ENCODE results near the gene PECR. TPM values are rescaled to one million over a fixed set of nuclear protein-coding genes. Genes with fewer than 3 reads are reported as not detected.
"Not testable (repeated sequence)": the region's sequence is repeated elsewhere in the genome, so short reads cannot be mapped to it uniquely, and the experiment has no call there.

PECR gene
- total and polyA plus RNA-seq, 2 donors = 9.3 to 10.9 TPM

DNA sequence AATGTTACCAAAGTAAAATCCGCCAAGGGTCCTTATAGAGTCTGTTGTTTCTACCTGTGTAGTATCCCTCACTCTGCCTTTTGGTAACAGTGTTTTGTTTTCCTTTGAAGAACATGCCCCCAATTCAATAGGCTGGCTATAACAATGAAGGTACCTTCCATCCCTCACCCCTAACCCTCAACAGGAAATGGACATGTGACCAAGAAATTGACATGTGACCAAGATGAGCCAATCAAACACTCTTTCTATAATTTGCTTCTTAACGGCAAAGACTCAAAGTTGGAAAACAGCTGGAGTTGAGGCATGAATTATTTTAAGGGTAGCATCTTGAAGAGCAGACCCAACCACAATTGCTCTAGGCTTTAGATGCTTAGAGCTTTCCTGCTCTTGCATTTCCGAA, 62.9 kb downstream of the PECR start:
- no peak overlapping the region for H3K27ac ChIP-seq (ENCODE audit: low read depth)
- H3K36me3 ChIP-seq (ENCODE audit: insufficient read depth) = no peaks in the 10 kb centered on the region
- WGBS = 91% methylated on average over 3 of the region's 3 CpGs
- no peak overlapping the region for H3K4me3 ChIP-seq (ENCODE audit: low read depth, low read length)
- DNase-seq (ENCODE audit: extremely low spot score) = no peak
- peaks cover 2% of the 10 kb centered on the region for H3K4me1 ChIP-seq (ENCODE audit: insufficient read depth)

DNA sequence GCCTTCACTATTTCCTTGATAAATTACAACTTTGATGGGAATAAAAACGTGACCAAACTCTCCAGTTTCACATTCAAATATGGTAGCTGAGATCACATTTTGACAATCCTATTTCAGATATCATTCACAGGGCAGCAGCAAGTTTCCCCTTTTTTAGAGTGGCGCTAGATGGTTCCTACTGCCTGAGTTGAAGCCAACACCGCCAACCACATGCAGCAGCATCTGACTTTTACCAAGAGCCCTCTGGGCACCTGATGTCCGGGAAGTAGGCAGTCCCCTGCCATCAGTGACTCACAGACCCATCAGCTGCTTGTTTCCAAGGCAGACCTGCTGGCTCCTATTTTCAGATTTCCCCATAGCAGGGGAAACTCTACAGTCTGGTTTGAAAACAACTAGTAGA, 64.2 kb downstream of the PECR start:
- Histone ChIP-seq H3K4me1 (ENCODE audit: insufficient read depth) (peaks cover 2% of the 10 kb centered on the region), H3K36me3 (ENCODE audit: insufficient read depth) (no peaks in the 10 kb centered on the region), H3K4me3 (ENCODE audit: low read depth, low read length) (no peak overlapping the region), H3K27ac (ENCODE audit: low read depth) (no peak overlapping the region)
- no peak for DNase-seq (ENCODE audit: extremely low spot score)
- WGBS = 88% methylated on average over 4 of the region's 4 CpGs

DNA sequence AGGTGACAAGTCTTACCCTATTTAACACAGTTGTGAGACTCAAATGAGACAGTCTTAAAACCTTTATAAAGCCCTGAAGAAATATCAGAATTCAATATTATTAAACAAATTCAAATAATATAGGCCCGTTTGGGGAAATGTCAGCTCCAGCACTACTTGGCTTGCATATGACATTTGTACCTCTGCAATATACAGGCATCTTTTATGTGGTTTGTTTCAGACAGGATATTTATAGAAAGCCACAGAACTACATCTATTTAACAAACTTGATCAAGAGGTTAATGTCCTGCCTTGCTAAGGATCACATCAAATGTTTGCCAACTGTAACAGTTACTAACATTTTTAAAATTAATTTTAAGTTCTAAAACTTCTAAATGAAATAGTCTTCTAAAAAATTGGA, 65.0 kb downstream of the PECR start:
- Histone ChIP-seq H3K27ac (ENCODE audit: low read depth) (no peak overlapping the region), H3K4me1 (ENCODE audit: insufficient read depth) (peaks cover 2% of the 10 kb centered on the region), H3K4me3 (ENCODE audit: low read depth, low read length) (no peak overlapping the region), H3K36me3 (ENCODE audit: insufficient read depth) (no peaks in the 10 kb centered on the region)
- WGBS = 61% methylated on average over 1 of the region's 1 CpG
- DNase-seq (ENCODE audit: extremely low spot score) = no peak

DNA sequence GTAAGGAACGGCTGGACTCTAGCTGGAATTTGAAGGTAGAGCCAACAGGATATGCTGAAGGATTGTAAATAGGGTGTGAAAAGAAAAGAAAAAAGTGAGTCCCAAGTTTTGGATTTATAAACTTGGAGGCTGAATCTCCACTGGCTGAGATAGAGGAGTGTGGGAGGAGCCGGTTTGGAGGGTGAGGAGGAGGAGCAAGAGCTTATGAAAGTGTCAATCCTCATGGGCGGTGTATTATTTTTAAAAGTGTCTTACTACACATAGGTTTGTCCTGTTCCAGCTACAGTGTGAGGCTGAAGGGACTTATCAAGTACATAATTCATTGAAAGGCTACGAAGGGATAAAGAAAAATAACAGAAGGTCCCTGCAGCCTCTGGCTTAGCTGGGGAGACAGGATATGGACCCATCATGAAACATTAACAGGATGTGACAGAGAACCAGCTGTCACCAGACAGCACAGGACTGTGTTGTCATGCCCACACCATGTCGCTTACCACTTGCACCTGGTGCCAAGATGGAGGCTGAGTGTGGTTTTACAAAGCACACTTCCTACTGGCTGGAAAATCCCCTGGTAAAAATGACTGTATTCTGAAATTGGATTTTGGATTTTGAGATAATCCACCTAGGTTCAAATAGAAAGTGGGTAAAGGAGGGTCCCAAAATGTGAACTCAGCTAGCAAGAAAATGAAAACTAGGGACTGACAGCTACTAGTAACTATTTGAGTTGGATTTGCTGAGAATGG, 65.7 kb downstream of the PECR start:
- H3K27ac ChIP-seq (ENCODE audit: low read depth) = no peak overlapping the region
- H3K36me3 ChIP-seq (ENCODE audit: insufficient read depth) = no peaks in the 10 kb centered on the region
- 81% methylated on average over 5 of the region's 5 CpGs for WGBS
- DNase-seq (ENCODE audit: extremely low spot score) = no peak
- H3K4me1 ChIP-seq (ENCODE audit: insufficient read depth) = peaks cover 2% of the 10 kb centered on the region
- H3K4me3 ChIP-seq (ENCODE audit: low read depth, low read length) = no peak overlapping the region

DNA sequence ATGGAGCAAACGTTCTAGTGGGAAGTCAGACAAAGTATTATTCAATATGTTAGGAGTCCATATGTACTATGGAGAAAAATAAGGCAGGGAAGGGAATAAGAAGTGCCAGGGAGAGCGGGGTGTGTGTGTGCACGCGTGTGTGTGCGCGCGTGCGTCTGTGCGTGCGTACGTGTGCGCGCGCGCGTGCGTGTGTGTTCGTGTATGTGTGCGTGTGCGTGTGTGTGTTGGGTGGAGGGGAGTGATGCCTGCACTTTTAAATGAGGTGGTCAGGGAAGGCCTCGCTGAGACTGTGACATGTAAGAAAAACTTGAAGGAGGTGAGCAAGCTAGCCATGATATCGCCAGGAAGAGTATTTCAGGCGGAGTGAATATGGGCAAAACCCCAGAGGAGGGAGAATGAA, 66.6 kb downstream of the PECR start:
- no peak for DNase-seq (ENCODE audit: extremely low spot score)
- Histone ChIP-seq H3K4me1 (ENCODE audit: insufficient read depth) (peaks cover 2% of the 10 kb centered on the region), H3K27ac (ENCODE audit: low read depth) (no peak overlapping the region), H3K4me3 (ENCODE audit: low read depth, low read length) (no peak overlapping the region), H3K36me3 (ENCODE audit: insufficient read depth) (no peaks in the 10 kb centered on the region)
- 94% methylated on average over 23 of the region's 23 CpGs for WGBS

DNA sequence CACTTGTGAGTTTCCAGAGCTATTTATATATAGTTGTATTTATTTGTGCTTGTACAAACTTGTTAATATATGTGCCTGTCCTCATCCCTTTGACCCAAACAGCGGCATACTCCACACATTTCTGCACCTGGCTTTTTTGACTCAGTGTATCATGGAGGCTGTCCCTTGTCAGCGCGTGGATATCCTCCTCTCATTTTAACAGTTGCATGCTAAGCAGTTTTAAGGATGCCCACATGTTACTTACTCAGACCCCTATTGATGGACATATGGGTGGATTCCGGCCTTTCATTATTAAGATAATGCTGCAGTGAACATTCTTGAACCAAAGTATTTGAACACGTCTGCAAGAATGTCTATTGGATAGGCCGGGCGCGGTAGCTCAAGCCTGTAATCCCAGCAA, 67.6 kb downstream of the PECR start:
- peaks cover 2% of the 10 kb centered on the region for H3K4me1 ChIP-seq (ENCODE audit: insufficient read depth)
- no peaks in the 10 kb centered on the region for H3K36me3 ChIP-seq (ENCODE audit: insufficient read depth)
- 86% methylated on average over 8 of the region's 8 CpGs for WGBS
- DNase-seq (ENCODE audit: extremely low spot score) = no peak
- no peak overlapping the region for H3K4me3 ChIP-seq (ENCODE audit: low read depth, low read length)
- no peak overlapping the region for H3K27ac ChIP-seq (ENCODE audit: low read depth)

DNA sequence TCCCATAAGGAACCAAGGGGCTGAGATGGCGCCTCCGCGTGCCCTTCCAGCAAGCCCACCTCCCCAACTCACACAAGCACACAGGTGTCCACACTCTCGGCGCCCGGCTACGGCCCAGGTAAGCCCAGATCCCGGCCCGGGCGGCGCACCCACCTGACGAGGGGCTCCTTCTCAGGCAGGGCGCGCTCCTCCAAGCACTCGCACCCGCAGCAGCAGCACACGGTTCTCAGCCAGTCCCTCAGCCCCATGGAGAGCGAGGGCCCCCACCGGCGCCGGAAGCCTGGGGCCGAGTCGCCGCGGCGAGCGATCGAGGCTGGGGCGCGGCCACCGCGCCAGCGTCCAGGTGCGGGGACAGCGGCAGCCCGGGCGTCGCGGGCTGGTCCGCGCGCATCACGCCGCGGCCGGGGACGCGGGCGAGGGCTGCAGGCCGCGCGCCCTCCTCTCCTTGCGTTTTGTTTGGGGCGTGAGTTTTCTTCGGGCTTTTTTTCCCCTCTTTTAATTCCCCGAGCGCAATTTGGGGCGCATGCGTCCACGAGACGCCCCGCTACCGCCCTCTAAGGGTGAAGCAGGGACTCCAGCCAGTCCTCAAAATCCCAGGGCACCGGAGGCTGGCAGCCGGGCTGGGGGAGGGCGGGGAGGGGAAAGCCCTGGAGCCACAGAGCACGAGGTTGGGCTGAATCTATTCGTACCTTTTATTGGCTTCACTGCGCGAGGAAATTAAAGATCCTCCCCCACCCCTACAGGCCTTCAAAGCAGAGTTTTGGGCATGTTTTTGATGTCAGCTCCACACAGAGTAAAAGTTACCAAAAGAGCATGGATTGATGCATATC, 68.3 kb downstream of the PECR start, which contains the start of gene MREG:
MREG (minus strand) TSS at position 472 of the 830 bp plus-strand sequence; CDS start at position 248, 224 bp downstream.
- peaks cover 2% of the 10 kb centered on the region for H3K4me1 ChIP-seq (ENCODE audit: insufficient read depth)
- H3K27ac ChIP-seq (ENCODE audit: low read depth) = no peak within 1 kb of the TSS
- peak; percentile 46 for DNase-seq (ENCODE audit: extremely low spot score)
- 1% methylated on average over 70 of the region's 70 CpGs for WGBS
- no peaks in the 10 kb centered on the region for H3K36me3 ChIP-seq (ENCODE audit: insufficient read depth)
- peak within 1 kb of the TSS; percentile 74 for H3K4me3 ChIP-seq (ENCODE audit: low read depth, low read length)

DNA sequence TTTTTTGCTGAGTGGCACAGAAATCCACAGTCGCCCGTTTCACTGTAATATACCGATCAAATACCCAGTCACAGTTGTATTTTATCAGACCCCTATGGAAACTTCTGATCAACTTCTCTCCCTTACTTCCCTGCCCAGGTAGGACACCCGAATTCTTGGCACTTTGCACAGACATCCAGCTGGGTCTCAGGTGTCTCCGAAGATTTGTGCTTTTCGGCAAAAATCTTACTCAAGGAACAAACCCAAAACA, 68.9 kb downstream of the PECR start:
- 19% methylated on average over 6 of the region's 6 CpGs for WGBS
- DNase-seq (ENCODE audit: extremely low spot score) = no peak
- Histone ChIP-seq H3K27ac (ENCODE audit: low read depth) (no peak overlapping the region), H3K4me1 (ENCODE audit: insufficient read depth) (peaks cover 2% of the 10 kb centered on the region), H3K4me3 (ENCODE audit: low read depth, low read length) (peak overlapping the region; percentile 74), H3K36me3 (ENCODE audit: insufficient read depth) (no peaks in the 10 kb centered on the region)

DNA sequence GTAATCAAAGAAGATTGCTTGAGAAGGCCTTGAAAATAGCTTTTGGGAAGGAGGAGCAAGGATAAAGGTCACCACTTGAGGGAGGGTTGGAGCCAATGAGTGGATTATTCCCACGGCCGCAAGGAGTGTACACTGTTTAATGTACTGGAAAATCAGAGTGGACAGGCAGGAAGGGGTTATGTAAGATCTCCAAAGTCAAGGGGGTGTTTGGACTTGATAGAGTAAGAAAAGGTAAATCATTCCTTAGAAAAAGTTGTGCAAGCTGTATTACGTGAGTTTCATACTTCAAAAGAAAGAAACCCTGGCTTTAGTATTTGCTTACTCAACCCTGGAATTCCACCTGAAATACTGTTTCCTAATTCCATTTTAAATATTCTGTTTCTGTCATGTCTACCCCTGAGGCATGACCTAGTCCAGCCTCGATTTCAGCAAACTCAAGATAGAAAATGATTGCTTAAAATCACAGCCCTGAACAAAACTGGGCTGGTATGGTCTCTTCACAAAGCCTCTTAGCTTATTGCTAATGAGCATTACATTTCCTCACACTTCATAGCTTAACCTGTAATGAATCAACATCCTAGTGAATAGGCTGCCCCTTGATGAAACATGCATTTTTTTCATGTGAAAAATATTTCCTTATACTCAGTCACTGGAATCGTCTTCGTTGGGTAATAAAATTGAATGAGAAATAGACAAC, 69.3 kb downstream of the PECR start:
- Histone ChIP-seq H3K27ac (ENCODE audit: low read depth) (no peak overlapping the region), H3K4me1 (ENCODE audit: insufficient read depth) (peaks cover 2% of the 10 kb centered on the region), H3K36me3 (ENCODE audit: insufficient read depth) (no peaks in the 10 kb centered on the region), H3K4me3 (ENCODE audit: low read depth, low read length) (peak overlapping the region; percentile 74)
- WGBS = 42% methylated on average over 6 of the region's 6 CpGs
- no peak for DNase-seq (ENCODE audit: extremely low spot score)

DNA sequence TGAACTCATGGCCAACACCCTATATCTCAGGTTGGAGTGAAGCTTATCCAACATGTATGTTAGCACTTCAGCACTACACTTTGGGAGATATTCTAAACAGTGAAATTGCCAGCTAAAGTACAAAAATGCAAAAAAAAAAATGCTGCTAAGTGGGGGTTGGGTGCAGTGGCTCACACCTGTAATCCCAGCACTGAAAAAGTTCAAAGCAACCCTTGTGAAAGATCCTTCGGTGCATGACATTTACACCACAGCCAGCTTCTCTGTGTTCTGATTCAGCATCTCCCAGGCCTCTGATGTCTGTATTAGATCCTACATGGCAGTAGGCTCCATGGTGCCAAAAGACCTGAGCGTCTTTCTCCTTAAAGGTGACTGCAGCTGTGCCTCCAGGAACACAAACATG, 72.4 kb downstream of the PECR start:
- H3K36me3 ChIP-seq (ENCODE audit: insufficient read depth); H3K27ac ChIP-seq (ENCODE audit: low read depth); H3K4me1 ChIP-seq (ENCODE audit: insufficient read depth); DNase-seq (ENCODE audit: extremely low spot score); H3K4me3 ChIP-seq (ENCODE audit: low read depth, low read length): not testable (repeated sequence)
- WGBS = 92% methylated on average over 2 of the region's 2 CpGs

DNA sequence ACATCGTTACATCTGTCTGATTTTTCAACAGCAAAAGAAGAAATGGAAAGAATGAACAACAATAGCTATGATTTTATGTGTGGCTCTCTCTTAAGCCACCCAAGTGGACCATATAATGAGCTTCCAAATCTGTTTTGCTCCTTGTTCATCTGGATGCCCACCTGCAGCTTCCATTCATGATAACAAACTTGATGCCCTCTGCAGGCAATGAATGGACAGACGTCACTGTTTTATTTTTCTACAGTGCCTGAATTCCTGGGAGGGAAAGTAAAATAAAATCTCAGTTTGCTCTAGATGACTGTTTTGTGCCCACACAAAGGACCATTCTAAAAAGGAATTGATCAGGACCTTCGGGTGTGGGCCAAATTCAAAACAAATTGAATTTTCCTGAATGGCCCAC, 73.2 kb downstream of the PECR start:
- DNase-seq (ENCODE audit: extremely low spot score) = no peak
- 90% methylated on average over 3 of the region's 3 CpGs for WGBS

DNA sequence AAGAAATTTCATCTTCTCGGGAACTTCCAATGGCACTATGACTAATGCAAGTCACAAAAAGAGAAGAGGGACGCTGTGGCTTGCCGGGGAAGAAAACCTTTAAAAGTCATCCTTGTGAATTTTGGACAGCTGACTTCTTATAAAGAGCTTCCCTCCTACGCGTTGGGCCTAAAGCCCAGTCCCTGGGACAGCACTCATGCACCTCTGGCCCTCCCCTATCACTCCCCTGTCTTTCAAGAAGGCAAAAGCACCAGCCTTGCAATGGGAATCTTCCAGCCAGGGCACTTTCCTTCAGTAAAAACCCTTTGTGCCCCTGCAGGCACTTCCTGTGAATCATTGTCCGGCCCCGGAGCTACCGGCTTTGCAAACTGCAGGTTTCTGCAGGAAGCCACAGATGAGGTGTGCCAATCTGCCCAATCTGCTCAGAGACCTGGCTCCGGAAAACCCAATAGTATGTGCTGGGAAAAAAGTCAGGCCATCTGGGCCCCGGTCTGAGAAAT, 75.4 kb downstream of the PECR start:
- H3K36me3 ChIP-seq (ENCODE audit: insufficient read depth) = no peaks in the 10 kb centered on the region
- no peak overlapping the region for H3K27ac ChIP-seq (ENCODE audit: low read depth)
- no peak overlapping the region for H3K4me3 ChIP-seq (ENCODE audit: low read depth, low read length)
- H3K4me1 ChIP-seq (ENCODE audit: insufficient read depth) = no peaks in the 10 kb centered on the region
- WGBS = 54% methylated on average over 10 of the region's 10 CpGs
- no peak for DNase-seq (ENCODE audit: extremely low spot score)

More for the DNA sequence above, 73.2 kb downstream of the PECR start:
- no peak overlapping the region for H3K27ac ChIP-seq (ENCODE audit: low read depth)
- H3K4me3 ChIP-seq (ENCODE audit: low read depth, low read length) = no peak overlapping the region
- H3K4me1 ChIP-seq (ENCODE audit: insufficient read depth) = no peaks in the 10 kb centered on the region
- H3K36me3 ChIP-seq (ENCODE audit: insufficient read depth) = no peaks in the 10 kb centered on the region

DNA sequence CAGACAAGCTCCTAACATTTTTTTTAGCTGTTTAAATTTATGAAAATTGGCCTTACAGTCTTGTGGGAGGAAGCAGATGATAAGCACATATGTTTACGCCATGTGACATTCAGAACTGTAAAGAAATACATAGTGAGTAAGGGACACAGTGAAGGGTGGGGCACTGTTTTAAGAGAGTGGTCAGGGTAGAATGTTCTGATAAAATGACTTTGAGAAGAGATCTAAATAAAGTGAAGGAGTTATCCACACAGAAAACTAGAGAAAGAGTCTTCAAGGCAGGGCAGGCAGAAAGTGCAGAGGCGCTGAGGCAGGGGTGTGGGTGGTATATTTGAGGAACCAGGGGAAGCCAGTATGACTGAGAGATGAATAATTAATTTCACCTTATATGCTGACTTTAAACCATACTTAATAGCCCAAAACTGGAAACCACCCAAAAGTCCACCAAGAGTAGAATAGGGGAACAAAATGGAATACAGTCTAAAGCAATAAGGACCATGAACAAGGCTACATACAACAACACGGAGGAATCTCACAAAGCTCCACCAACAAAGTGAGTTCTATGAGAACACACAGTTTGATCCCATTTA, 76.8 kb downstream of the PECR start:
- DNase-seq (ENCODE audit: extremely low spot score) = no peak
- Histone ChIP-seq H3K4me1 (ENCODE audit: insufficient read depth) (no peaks in the 10 kb centered on the region), H3K36me3 (ENCODE audit: insufficient read depth) (no peaks in the 10 kb centered on the region), H3K4me3 (ENCODE audit: low read depth, low read length) (no peak overlapping the region), H3K27ac (ENCODE audit: low read depth) (no peak overlapping the region)
- 94% methylated on average over 3 of the region's 3 CpGs for WGBS
